HEK293T (cell line): ENCODE measurements around the gene PLXNA2.

Experiments used
- CTCF ChIA-PET: fragments of 350-600 bp; formaldehyde crosslinking; extraction: SDS; loops from one replicate; lab custom pipeline; 2021; ENCODE audit warnings: antibody characterized with exemption, inconsistent platforms; lab: Yijun Ruan, JAX
- POLR2A ChIA-PET: fragments of 350-600 bp; formaldehyde crosslinking; extraction: SDS; loops from one replicate; lab custom pipeline; 2020; ENCODE audit warnings: antibody characterized with exemption, inconsistent platforms; lab: Yijun Ruan, JAX
- DNase-seq: peaks from one replicate; pipeline ENCODE4 v3.0.0; 2012; ENCODE audit warnings: mixed read lengths; ENCODE audit errors: extremely low spot score
- ARNT ChIP-seq: fragments of 450-650 bp; IDR thresholded peaks from 2 replicates; pipeline ENCODE4 v1.6.1; 2017; ENCODE audit warnings: mild to moderate bottlenecking
- BHLHE40 ChIP-seq: fragments of 450-650 bp; IDR thresholded peaks from 2 replicates; pipeline ENCODE4 v1.6.1; 2016; ENCODE audit warnings: mild to moderate bottlenecking, moderate library complexity, borderline replicate concordance
- CTBP1 ChIP-seq: fragments of 450-650 bp; IDR thresholded peaks from 2 replicates; pipeline ENCODE4 v1.6.1; 2016; ENCODE audit warnings: borderline replicate concordance
- ELF4 ChIP-seq: fragments of 450-650 bp; IDR thresholded peaks from 2 replicates; pipeline ENCODE4 v1.6.1; 2017; ENCODE audit warnings: antibody characterized with exemption
- FOXA1 ChIP-seq: fragments of 450-650 bp; IDR thresholded peaks from 2 replicates; pipeline ENCODE4 v1.6.1; 2016; ENCODE audit warnings: mild to moderate bottlenecking
- FOXK2 ChIP-seq: fragments of 450-650 bp; IDR thresholded peaks from 2 replicates; pipeline ENCODE4 v1.6.1; 2016; ENCODE audit warnings: mild to moderate bottlenecking
- FOXM1 ChIP-seq: fragments of 450-650 bp; IDR thresholded peaks from 2 replicates; pipeline ENCODE4 v1.6.1; 2017; ENCODE audit warnings: mild to moderate bottlenecking, borderline replicate concordance
- HDGF ChIP-seq: fragments of 450-650 bp; IDR thresholded peaks from 2 replicates; pipeline ENCODE4 v1.6.1; 2017; ENCODE audit warnings: antibody characterized with exemption, borderline replicate concordance
- L3MBTL2 ChIP-seq: fragments of 450-650 bp; conservative IDR thresholded peaks from 2 replicates; pipeline ENCODE4 v1.6.1; 2016; ENCODE audit warnings: mild to moderate bottlenecking
- LEF1 ChIP-seq: fragments of 450-650 bp; IDR thresholded peaks from 2 replicates; pipeline ENCODE4 v1.6.1; 2017; ENCODE audit warnings: mild to moderate bottlenecking, borderline replicate concordance
- NFRKB ChIP-seq: fragments of 450-650 bp; IDR thresholded peaks from 2 replicates; pipeline ENCODE4 v1.6.1; 2016; ENCODE audit warnings: mild to moderate bottlenecking, moderate library complexity
- SP1 ChIP-seq: fragments of 450-650 bp; IDR thresholded peaks from 2 replicates; pipeline ENCODE4 v1.6.1; 2017
- SUZ12 ChIP-seq: fragments of 450-650 bp; IDR thresholded peaks from 2 replicates; pipeline ENCODE4 v1.6.1; 2016; ENCODE audit warnings: mild to moderate bottlenecking
- TARDBP ChIP-seq: fragments of 450-650 bp; IDR thresholded peaks from 2 replicates; pipeline ENCODE4 v1.6.1; 2016
- ZNF384 ChIP-seq: fragments of 450-650 bp; IDR thresholded peaks from 2 replicates; pipeline ENCODE4 v1.6.1; 2016
- TF ChIP-seq, protein P1 (sequence below): fragments of 450-650 bp; IDR thresholded peaks from 2 replicates; pipeline ENCODE4 v1.6.1; 2016

PLXNA2 gene

DNA sequence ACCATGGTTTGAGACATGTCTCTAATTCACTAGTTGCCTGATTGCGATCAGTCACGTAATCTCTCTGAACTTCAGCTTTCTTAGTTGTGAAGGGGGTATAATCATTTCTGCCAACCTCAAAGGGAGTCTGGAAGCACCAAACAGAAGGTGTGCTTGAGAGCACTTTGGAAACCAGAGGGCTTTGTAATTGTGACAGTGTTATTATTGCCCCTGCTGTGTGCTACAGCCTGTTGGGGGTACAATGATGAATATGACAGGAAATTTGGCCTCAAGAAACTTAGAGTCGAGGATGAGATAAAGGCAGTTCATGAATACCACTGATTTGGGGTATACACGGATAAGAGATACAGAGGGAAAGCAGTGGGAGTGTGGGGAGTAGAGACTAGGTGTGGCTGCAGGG, 183.1 kb downstream of the PLXNA2 start:
- DNase-seq: no peak
- ChIA-PET POLR2A (no interaction called here), CTCF (no interaction called here)
- TF ChIP-seq TARDBP (no peak), BHLHE40 (no peak), FOXA1 (no peak), FOXM1 (no peak), SUZ12 (no peak), LEF1 (no peak), CTBP1 (no peak), ELF4 (no peak), NFRKB (no peak), ZNF384 (no peak), ARNT (no peak), HDGF (no peak), FOXK2 (no peak), SP1 (no peak), L3MBTL2 (no peak)
- TF ChIP-seq, protein P1, sequence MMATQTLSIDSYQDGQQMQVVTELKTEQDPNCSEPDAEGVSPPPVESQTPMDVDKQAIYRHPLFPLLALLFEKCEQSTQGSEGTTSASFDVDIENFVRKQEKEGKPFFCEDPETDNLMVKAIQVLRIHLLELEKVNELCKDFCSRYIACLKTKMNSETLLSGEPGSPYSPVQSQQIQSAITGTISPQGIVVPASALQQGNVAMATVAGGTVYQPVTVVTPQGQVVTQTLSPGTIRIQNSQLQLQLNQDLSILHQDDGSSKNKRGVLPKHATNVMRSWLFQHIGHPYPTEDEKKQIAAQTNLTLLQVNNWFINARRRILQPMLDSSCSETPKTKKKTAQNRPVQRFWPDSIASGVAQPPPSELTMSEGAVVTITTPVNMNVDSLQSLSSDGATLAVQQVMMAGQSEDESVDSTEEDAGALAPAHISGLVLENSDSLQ: no peak

DNA sequence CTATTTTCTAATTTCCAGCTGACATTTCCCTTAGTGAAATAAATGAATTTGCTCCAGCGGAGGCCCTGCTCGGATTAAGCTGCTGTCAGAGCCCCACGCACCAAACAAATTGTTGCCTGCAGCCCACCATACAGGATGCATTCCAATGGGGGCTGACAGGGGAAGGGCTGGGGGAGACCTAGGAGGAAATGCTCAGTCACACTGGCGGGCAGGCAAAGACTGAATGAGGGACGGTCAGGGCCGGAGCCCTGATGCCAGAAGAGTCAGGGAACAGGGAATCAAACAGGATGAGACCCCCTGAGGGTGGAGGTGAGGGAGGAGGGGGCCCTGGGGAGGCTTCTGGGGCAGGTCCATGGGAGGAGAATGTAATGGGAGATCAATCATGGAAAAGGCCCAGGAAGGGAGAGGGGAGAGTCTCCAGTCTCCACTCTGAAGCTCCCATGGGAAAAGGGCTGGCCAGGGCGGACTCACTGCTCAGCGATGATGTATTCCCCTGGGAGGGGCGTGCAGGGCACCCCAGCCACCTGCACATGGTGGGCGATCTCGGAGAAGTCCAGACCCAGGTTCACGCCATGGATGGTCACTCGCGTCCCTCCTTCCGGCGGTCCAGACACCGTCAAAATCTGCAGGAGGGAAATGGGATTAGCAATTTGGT, 183.8 kb downstream of the PLXNA2 start:
- CTCF ChIA-PET: no interaction called here
- no peak for TF ChIP-seq SP1
- no peak for TF ChIP-seq FOXM1
- TF ChIP-seq NFRKB: no peak
- TF ChIP-seq ARNT: no peak
- TF ChIP-seq, protein P1: no peak
- no peak for TF ChIP-seq BHLHE40
- no peak for TF ChIP-seq FOXK2
- TF ChIP-seq FOXA1: no peak
- TF ChIP-seq HDGF: no peak
- no peak for DNase-seq
- POLR2A ChIA-PET: no interaction called here

DNA sequence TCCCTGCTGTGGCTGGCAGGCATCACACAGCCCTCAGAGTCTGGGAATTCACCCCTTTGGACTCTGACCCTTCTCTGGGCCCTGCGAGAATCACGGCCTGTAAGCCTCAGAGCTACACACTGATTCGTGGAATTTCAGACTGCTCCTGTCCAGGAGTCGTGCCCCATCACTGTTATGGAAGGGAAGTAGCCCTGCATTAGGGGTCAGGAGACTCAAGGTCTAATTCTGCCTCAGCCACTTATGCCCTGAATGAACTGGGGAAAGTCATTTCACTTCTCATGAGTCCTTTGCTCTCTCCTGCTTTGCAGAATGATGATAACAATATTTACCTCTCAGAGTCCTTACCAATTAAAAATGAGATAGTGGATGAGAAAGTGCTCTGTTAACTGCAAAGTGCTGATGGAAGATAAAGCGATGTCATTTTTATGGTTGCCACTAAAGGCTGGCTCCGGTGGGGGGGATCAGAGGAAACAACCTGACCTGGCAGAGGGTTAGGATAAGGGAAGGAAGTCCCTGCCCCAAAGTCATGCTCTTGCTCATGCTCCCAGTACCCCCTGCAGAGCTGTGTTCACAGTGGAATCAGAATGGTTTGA, 184.7 kb downstream of the PLXNA2 start:
- CTCF ChIA-PET: no interaction called here
- POLR2A ChIA-PET: no interaction called here

DNA sequence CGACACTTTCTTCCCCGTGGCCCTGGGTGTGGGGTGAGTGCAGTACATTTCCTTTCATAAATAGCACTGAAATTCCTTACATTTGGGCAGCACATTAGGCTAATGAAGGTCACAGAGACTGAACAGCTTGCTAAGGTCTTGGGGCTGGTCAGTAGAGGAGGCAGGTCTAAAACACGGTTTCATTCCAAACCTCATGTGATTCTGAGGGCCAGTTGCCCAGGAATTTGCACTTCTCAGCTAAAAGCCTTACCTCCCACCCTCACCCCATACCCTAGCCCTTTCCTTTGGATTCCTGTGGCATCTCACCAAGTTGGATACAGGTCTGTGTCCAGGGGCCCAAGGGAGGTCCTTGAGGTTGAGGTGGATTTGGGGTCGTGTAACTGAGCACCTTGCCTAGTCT, 185.4 kb downstream of the PLXNA2 start:
- CTCF ChIA-PET: interaction anchor here (0.6 kb wide), 1 partner anchor 33 kb away, joined by 7 read pairs; no protein-coding TSS in a partner anchor
- DNase-seq: no peak
- POLR2A ChIA-PET: no interaction called here
- TF ChIP-seq TARDBP (no peak), HDGF (no peak), FOXM1 (no peak), SP1 (no peak), NFRKB (no peak), CTBP1 (no peak), L3MBTL2 (no peak), FOXA1 (no peak), ZNF384 (no peak)
- TF ChIP-seq, protein P1: no peak

More for the DNA sequence above, 184.7 kb downstream of the PLXNA2 start:
- DNase-seq: peak; percentile 45
- TF ChIP-seq CTBP1 (no peak), LEF1 (no peak), ARNT (no peak), FOXA1 (no peak), ELF4 (no peak), L3MBTL2 (no peak), SUZ12 (no peak), HDGF (no peak), FOXK2 (no peak), ZNF384 (no peak)

DNA sequence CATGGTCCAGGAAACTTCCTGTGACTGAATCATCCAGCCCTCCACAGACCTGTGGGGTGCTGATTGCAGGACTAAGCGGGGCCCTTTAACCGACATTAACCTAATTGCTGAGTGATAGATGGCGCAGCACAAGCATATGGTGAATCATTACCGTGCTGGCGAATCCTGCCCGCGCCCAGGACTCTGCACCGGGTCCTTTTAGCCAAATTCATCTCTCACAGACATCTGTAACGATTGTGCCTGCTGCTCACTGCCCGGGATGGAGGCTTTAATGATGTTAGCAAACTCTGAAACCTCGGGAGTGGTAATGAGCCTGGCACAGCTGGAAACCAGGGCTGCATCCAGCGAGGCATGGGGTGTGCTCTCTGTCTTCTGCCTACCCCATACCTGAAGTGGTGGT, 185.9 kb downstream of the PLXNA2 start:
- TF ChIP-seq ZNF384 (no peak), TARDBP (no peak), ARNT (no peak), CTBP1 (no peak), BHLHE40 (no peak), NFRKB (no peak)
- POLR2A ChIA-PET: no interaction called here
- DNase-seq: no peak
- CTCF ChIA-PET: no interaction called here

DNA sequence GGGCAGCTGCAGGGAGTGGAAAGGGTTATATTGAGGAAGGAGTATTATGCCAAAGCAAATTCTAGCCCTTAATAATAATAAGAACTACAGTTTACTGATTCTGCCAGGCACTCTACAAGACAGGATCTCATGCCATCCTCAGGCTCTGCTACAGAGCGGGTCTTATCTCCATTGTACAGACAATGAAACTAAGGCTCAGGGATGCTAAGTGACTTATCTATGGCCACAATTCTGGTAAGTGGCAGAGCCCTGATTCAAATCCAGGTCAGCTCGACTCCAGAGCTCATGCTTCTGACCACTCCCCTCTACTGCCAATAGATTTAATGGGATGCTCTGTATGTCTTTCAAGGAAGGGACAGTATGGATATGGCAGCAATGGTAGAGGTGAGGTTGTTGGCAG, 187.1 kb downstream of the PLXNA2 start:
- TF ChIP-seq HDGF: no peak
- no peak for TF ChIP-seq ZNF384
- no peak for TF ChIP-seq TARDBP
- TF ChIP-seq LEF1: no peak
- TF ChIP-seq FOXA1: no peak
- TF ChIP-seq FOXM1: no peak
- TF ChIP-seq, protein P1: no peak
- TF ChIP-seq CTBP1: no peak
- ChIA-PET POLR2A (no interaction called here), CTCF (no interaction called here)
- DNase-seq: no peak
